OCI-LY7 (cell line): ENCODE results near the gene TMTC1. TPM values are rescaled to one million over a fixed set of nuclear protein-coding genes. Genes with fewer than 3 reads are reported as not detected.

Experiments used
- BruUV-seq: library from RNA; stranded (reverse); fragments of 400-500 nt; replicated peaks from 2 replicates; lab custom pipeline; 2021; lab: Mats Ljungman, UMichigan
- CTCF ChIA-PET: fragments of 300-600 bp; sonication (Branson Sonifier 250); formaldehyde crosslinking; loops from one replicate; lab custom pipeline; 2022; ENCODE audit warnings: antibody characterized with exemption; ENCODE audit not compliant: unreplicated experiment; lab: Charles Lee
- POLR2A ChIA-PET: fragments of 300-600 bp; sonication (Branson Sonifier 250); formaldehyde crosslinking; loops from one replicate; lab custom pipeline; 2022; ENCODE audit warnings: antibody characterized with exemption; lab: Charles Lee
- DNase-seq: peaks from one replicate; pipeline ENCODE4 v3.0.0-alpha.2; 2015; ENCODE audit warnings: low spot score
- H2AFZ ChIP-seq: fragments of 200-600 bp; sonication (generic), shearing (Covaris generic); 2 replicates; pipeline ENCODE4 v1.6.1; 2014; ENCODE audit warnings: mild to moderate bottlenecking, antibody characterized with exemption, low read length, moderate library complexity
- H3K27ac ChIP-seq: fragments of 200-600 bp; sonication (generic); 2 replicates; pipeline ENCODE4 v1.5.1; 2014; ENCODE audit warnings: mixed run types, low read depth, mild to moderate bottlenecking, moderate library complexity, low read length, inconsistent platforms; ENCODE audit not compliant: poor library complexity, severe bottlenecking
- H3K36me3 ChIP-seq: fragments of 200-600 bp; sonication (generic); 2 replicates; pipeline ENCODE4 v1.6.1; 2014; ENCODE audit warnings: mild to moderate bottlenecking, antibody characterized with exemption, low read length, moderate library complexity, mixed read lengths; ENCODE audit not compliant: insufficient read depth
- H3K4me1 ChIP-seq: fragments of 200-600 bp; sonication (generic); 2 replicates; pipeline ENCODE4 v1.5.1; 2014; ENCODE audit warnings: mild to moderate bottlenecking, low read length; ENCODE audit not compliant: insufficient read depth, poor library complexity, severe bottlenecking
- H3K4me2 ChIP-seq: fragments of 200-600 bp; sonication (generic); 2 replicates; pipeline ENCODE4 v1.6.1; 2014; ENCODE audit warnings: mild to moderate bottlenecking, low read length
- H3K4me3 ChIP-seq: fragments of 200-600 bp; sonication (generic); 2 replicates; pipeline ENCODE4 v1.5.1; 2014; ENCODE audit warnings: mild to moderate bottlenecking, low read depth, low read length; ENCODE audit not compliant: poor library complexity, severe bottlenecking
- H3K79me2 ChIP-seq: fragments of 200-600 bp; sonication (generic); 2 replicates; pipeline ENCODE4 v1.6.1; 2016; ENCODE audit warnings: low read depth, mild to moderate bottlenecking, low read length, moderate library complexity, mixed read lengths; ENCODE audit not compliant: insufficient read depth
- H3K9me2 ChIP-seq: fragments of 200-600 bp; sonication (generic); 2 replicates; pipeline ENCODE4 v1.6.1; 2016; ENCODE audit warnings: mild to moderate bottlenecking, low read length, mixed read lengths; ENCODE audit not compliant: insufficient read depth
- H3K9me3 ChIP-seq: fragments of 200-600 bp; sonication (generic); 2 replicates; pipeline ENCODE4 v1.6.1; 2014; ENCODE audit warnings: mild to moderate bottlenecking, mixed run types, low read length, mixed read lengths
- H4K20me1 ChIP-seq: fragments of 200-600 bp; sonication (generic); 2 replicates; pipeline ENCODE4 v1.6.1; 2014; ENCODE audit warnings: mild to moderate bottlenecking, antibody characterized with exemption, low read length, moderate library complexity, mixed read lengths; ENCODE audit not compliant: insufficient read depth
- EZH2phosphoT487 ChIP-seq: fragments of 200-600 bp; sonication (generic); IDR thresholded peaks from 2 replicates; pipeline ENCODE4 v1.6.1; 2018; ENCODE audit warnings: low read depth, borderline replicate concordance, mild to moderate bottlenecking, mixed run types, antibody characterized with exemption, low read length, moderate library complexity, mixed read lengths
- intact Hi-C: fragments of 100-400 bp; cut with micrococcal nuclease; formaldehyde crosslinking; loops from one replicate; pipeline ENCODE4 v1.10.0; 2022; ENCODE audit not compliant: unreplicated experiment
- total RNA-seq, 2 experiments: library from RNA; depleted of rRNA in 1 of 2; stranded (reverse); fragments of >200 nt in 1 of 2; shearing (Covaris generic) in 1 of 2; gene quantifications; 2 replicates each; pipeline ENCODE4 v1.2.3, GENCODE V29; 2014 to 2022
- TF ChIP-seq, protein P1 (sequence below): fragments of 200-600 bp; sonication (generic); conservative IDR thresholded peaks from 2 replicates; pipeline ENCODE4 v1.5.1; 2014; ENCODE audit warnings: mild to moderate bottlenecking, antibody characterized with exemption, low read length, moderate library complexity, mixed read lengths

Gene TMTC1
- total RNA-seq, 2 experiments from 2014 or later = not detected

DNA sequence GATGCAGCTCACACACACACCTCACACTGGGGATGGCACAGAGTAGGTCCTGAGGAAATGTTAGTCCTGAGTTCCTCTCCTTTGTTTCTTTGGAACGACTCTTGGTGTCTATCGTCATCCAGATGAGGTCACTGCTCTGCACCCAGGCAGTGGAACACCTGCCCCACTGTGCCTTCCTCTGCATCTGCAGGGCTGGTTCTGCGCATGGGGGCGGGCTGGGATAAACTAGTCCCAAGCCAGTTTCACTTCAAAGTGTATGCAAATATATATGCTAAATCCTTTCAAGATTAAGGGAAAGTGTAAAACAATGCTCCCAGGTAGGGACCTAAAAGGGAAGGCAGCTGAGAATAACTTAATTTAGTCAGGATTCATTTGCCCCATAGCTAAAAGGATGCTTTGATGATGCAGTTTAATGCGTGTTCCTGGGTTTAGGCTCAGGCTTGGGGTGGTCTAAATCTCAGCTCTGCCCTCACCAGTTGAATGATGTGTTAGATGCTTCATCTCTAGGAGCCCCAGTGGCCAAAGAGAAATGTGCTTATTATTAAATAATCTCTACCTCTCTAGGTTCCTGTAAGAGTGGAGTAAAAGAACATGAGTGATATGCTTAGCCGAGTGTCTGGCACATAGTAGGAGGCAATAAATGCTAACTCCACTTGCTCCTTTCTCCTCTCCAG is 239.2 kb downstream of the TMTC1 start:
- no peaks in the 10 kb centered on the region for H3K9me3 ChIP-seq
- H3K4me2 ChIP-seq = no peak overlapping the region
- intact Hi-C loops = no loop called here
- ChIA-PET POLR2A (interaction anchor here (0.6 kb wide), 1 partner anchor 1243 kb away, joined by 3 read pairs; no protein-coding TSS in a partner anchor), CTCF (no interaction called here)
- H4K20me1 ChIP-seq = no peaks in the 10 kb centered on the region
- BruUV-seq = no TSS peak
- H3K36me3 ChIP-seq = no peaks in the 10 kb centered on the region
- no peak for TF ChIP-seq EZH2phosphoT487
- TF ChIP-seq, protein P1, sequence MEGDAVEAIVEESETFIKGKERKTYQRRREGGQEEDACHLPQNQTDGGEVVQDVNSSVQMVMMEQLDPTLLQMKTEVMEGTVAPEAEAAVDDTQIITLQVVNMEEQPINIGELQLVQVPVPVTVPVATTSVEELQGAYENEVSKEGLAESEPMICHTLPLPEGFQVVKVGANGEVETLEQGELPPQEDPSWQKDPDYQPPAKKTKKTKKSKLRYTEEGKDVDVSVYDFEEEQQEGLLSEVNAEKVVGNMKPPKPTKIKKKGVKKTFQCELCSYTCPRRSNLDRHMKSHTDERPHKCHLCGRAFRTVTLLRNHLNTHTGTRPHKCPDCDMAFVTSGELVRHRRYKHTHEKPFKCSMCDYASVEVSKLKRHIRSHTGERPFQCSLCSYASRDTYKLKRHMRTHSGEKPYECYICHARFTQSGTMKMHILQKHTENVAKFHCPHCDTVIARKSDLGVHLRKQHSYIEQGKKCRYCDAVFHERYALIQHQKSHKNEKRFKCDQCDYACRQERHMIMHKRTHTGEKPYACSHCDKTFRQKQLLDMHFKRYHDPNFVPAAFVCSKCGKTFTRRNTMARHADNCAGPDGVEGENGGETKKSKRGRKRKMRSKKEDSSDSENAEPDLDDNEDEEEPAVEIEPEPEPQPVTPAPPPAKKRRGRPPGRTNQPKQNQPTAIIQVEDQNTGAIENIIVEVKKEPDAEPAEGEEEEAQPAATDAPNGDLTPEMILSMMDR = no peak
- no peaks in the 10 kb centered on the region for H3K4me1 ChIP-seq
- H3K27ac ChIP-seq = no peak overlapping the region
- H3K79me2 ChIP-seq = no peaks in the 10 kb centered on the region
- no peak overlapping the region for H2AFZ ChIP-seq
- no peak for DNase-seq
- no peak overlapping the region for H3K4me3 ChIP-seq
- no peaks in the 10 kb centered on the region for H3K9me2 ChIP-seq

DNA sequence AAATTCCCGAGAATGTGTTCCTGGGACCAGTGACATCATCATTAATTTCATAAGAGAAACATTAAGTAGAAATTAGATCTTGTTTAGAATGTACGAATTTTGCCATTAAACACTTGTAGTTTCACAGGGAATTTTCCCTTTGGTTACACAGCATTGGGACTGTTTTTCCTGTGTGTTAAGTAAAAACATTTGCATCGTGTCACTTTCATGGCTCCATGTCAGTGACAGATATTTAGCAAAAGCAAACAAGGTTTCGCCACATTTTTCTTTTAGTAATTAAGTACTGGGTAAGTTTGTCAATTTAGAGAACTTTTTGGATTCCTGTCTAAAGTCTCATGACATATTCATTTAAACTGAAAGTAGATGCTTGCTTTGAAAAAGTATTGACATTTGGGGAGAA is 240.7 kb downstream of the TMTC1 start:
- H3K9me3 ChIP-seq = no peaks in the 10 kb centered on the region
- no peak for DNase-seq
- TF ChIP-seq, protein P1 = no peak
- no peak for TF ChIP-seq EZH2phosphoT487
- H3K4me3 ChIP-seq = no peak overlapping the region
- H4K20me1 ChIP-seq = no peaks in the 10 kb centered on the region
- no TSS peak for BruUV-seq
- intact Hi-C loops = no loop called here
- ChIA-PET POLR2A (no interaction called here), CTCF (no interaction called here)
- no peak overlapping the region for H3K4me2 ChIP-seq
- no peak overlapping the region for H3K27ac ChIP-seq
- H3K36me3 ChIP-seq = no peaks in the 10 kb centered on the region
- no peaks in the 10 kb centered on the region for H3K79me2 ChIP-seq
- H3K4me1 ChIP-seq = no peaks in the 10 kb centered on the region
- H3K9me2 ChIP-seq = no peaks in the 10 kb centered on the region
- no peak overlapping the region for H2AFZ ChIP-seq

DNA sequence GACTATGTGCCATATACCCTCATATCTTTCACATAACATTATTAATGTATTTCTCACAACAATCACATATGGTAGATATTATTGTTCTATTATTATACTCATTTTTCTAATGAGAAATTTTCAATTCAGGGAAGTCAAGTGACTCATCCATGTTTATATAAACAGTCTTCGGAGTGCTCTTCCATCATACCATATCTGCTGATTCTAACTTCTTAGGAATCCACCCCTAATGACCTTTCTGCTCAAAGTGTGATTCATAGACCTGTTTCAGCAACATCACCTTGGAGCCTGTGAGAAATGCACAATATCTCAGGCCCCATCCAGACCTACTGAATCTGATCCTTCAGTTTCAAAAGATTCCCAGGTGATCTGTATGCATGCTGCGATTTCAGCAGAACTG is 246.4 kb downstream of the TMTC1 start:
- BruUV-seq = no TSS peak
- TF ChIP-seq, protein P1 = no peak
- TF ChIP-seq EZH2phosphoT487 = no peak
- no peaks in the 10 kb centered on the region for H3K4me1 ChIP-seq
- intact Hi-C loops = no loop called here
- no peaks in the 10 kb centered on the region for H3K9me3 ChIP-seq
- H3K4me2 ChIP-seq = no peak overlapping the region
- no peaks in the 10 kb centered on the region for H3K36me3 ChIP-seq
- H4K20me1 ChIP-seq = no peaks in the 10 kb centered on the region
- POLR2A ChIA-PET = no interaction called here
- H2AFZ ChIP-seq = no peak overlapping the region
- H3K4me3 ChIP-seq = no peak overlapping the region
- H3K9me2 ChIP-seq = no peaks in the 10 kb centered on the region
- no peak overlapping the region for H3K27ac ChIP-seq
- no peak for DNase-seq
- CTCF ChIA-PET = no interaction called here
- no peaks in the 10 kb centered on the region for H3K79me2 ChIP-seq
